ENCODE data around the gene ATCAY.

ATCAY gene, protein sequence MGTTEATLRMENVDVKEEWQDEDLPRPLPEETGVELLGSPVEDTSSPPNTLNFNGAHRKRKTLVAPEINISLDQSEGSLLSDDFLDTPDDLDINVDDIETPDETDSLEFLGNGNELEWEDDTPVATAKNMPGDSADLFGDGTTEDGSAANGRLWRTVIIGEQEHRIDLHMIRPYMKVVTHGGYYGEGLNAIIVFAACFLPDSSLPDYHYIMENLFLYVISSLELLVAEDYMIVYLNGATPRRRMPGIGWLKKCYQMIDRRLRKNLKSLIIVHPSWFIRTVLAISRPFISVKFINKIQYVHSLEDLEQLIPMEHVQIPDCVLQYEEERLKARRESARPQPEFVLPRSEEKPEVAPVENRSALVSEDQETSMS

DNA sequence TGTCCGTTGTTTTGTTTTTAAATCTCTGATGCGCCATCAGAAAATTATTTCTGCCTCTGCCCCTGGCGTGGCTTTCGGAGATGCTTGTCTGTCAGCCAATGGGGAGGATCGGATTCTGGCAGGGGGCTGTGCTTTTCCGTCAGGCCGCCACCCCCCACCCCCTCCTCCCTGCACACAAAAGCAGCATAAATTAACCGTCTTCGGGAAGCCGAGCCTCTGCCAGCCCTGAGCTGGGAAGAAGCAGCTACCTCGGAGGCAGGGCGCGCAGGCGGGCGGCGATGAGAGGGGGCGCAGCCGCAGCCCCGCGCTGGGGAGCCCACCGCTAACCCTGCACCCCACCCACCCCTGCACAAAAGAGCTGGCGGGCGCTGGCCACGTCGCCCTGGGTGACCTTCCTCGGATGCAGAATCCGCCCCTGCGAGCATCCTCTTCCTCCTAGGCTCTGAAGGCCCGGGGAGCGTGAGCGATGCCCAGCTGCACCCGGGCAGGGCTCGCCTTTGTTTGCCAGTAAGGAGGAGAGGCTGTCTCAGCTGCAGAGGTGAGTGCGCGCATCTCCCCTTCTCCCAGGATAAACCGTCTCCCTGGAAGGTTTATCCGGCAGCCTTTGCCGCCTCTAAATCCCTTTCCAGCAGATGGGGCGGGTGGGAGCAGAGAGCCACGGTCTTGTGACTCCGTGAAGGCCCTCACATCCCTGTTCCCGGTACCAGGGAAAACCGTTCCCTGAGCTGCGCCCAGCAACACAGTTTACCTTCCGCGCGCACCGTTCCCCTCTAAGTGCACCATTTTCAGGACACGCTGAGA, at the start of gene ATCAY:
TSS of gene ATCAY (plus strand) at position 215 of the 801 bp plus-strand sequence. CDS start 5,083 bp downstream, outside the sequence.
- DNase-seq: peak; percentile 84

DNA sequence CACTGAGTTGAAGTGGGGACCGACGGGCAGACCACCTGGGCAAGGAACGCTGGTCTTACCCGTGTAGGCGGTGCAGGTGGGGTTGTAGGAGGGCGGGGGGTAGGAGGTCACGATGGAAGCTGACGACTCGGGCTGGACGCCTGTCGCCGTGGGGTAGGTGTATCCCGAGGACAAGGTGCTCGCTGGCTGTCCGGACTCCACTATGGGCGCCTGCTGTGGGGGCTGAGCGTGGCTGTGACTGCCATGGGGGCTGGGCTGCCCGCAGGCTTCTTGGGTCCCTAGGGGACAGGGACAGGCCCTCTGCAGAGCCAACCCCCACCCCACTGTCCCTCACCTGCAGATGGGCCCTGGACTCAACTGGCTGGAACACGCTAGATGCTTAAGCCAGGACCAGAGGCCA, 48.9 kb upstream of the ATCAY start:
- DNase-seq: no peak

DNA sequence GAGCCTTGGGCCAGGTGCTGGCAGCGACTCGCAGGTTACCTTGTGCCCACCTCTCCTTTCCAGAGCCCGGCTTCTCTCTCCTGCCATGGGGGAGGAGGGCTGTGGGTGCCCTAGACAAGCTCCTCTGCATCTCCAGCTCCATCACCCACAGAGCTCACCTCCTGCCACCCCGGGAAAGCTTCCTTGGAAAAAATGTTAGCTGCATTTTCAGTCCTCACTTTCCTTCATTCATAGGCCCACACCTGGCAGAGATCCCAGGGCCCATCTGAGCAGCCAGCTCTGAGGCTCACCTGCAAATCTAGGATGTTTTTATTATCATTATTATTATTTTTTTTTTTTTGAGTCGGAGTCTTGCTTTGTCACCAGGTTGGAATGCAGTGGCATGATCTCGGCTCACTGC, 48.5 kb upstream of the ATCAY start:
- no peak for DNase-seq

DNA sequence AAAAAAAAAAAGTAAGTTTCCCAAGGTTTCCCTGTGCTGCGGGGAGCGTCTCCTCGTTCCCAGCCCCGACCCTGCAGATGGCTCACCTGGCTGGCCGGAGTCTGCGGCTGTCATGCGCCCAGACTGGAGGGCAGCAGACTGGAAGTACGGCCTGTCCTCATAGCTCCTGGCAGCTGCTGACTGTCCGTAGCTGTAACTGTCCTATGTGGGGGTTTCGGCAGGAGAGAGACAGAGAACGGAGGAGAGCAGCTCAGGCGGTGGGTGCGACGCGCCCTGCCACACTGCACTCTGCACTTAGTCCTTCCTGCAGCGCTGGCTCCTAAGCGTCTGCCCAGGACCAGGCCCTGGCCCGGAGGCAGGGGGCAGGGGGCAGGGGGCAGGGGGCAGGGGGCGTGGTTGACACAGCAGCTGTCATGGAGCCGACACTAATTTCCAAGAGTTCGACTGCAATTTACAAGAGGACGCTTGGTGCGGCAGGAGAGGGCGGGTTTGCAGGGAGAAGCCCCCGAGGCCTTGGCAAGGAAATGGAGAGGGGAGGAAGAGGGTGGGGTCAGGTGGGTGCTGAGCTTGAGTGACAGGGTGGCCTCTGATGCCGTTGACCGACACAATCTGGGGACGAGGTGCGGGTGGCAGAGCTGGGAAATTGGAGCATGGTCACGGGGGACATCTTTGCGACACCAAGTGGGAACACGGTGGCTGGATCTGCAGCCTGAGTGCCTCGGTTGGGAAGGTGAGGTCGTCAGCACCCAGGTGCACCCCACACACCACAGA, 46.7 kb upstream of the ATCAY start:
- DNase-seq: no peak

DNA sequence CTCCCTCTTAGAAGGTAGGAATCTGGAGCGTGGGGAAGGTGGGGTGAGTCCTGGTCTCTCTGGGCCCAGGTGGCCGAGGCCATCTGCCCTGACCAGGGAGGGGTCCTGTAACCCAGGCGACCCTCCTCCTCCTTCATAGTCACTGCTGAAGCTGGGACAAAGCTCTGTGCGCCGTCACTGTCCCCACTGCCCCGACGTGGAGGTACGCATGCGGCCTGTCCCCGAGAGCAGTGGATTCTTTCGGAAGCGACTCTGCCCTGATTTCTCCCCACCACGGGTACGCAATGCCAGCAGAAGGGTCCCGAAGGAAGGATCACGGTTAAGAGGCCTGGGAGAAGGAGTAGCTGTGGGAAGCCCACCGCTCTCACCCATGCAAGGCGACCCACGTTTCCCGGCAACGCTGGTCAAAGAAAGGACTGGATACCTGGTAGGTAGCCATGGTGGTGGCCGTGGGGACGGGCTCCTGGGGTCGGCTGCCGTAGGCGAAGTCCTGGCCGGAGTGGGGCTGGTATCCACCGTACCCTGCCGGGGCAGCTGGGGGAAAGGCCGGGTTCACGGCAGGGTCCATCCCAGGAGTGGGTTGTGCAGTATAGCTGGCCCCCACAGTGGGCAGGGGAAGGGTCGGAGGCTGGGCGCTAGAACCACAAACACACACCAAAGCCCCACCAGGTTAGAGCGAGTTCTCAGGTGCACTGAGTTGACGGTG, 46.0 kb upstream of the ATCAY start:
- no peak for DNase-seq

DNA sequence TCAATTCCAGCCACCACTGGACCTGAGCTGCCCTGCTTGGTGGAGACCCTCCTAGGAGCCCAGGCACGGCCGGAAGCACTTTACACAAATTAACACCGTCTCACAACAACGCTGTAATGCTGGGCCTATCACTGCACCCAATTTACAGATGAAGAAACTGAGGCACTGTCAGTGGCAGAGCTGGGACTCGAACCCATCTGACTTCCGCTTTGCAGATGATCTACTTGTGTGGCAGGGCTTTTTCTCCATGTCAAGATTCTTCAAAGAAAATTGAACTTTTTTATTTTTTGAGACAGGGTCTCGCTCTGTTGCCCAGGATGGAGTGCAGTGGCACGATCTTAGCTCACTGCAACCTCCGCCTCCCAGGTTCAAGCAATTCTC, 45.4 kb upstream of the ATCAY start:
- DNase-seq: no peak

DNA sequence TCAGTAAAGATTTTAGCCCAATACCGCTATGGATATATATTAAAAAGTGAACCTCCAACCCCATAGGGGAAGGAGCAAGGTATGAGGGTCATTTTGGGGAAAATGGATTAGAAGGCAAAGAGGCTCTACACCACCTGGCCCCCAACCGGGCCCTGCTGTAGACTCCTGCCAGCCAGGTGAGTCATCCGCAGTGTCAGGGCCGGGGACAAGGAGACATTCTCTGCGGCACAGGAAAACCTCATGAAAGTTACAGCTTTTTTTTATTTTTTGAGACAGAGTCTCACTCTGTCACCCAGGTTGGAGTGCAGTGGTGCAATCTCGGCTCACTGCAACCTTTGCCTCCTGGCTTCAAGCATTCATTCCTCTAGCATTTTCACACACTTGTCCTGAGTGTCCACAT, 43.6 kb upstream of the ATCAY start:
- no peak for DNase-seq

DNA sequence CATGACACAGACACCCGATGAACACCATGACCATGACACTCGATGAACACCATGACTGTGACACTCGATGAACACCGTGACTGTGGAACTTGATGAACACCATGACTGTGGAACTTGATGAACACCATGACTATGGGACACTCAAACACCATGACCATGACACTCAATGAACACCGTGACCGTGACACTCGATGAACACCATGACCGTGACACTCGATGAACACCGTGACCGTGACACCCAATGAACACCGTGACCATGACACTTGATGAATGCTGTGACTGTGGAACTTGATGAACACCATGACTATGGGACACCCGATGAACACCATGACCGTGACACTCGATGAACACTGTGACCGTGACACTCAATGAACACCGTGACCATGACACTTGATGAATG, 43.2 kb upstream of the ATCAY start:
- DNase-seq: no peak

DNA sequence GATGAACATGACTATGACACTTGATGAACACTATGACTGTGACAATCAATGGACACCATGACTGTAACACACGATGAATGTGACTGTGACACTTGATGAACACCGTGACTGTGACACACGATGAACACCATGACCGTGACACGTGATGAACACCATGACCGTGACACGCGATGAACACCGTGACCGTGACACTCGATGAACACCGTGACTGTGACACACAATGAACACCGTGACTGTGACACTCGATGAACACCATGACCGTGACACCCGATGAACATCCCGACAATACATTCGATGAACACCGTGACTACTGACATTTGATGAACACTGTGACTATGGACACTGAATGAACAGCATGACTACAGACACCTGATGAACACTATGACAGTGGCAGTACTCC, 42.6 kb upstream of the ATCAY start:
- no peak for DNase-seq

DNA sequence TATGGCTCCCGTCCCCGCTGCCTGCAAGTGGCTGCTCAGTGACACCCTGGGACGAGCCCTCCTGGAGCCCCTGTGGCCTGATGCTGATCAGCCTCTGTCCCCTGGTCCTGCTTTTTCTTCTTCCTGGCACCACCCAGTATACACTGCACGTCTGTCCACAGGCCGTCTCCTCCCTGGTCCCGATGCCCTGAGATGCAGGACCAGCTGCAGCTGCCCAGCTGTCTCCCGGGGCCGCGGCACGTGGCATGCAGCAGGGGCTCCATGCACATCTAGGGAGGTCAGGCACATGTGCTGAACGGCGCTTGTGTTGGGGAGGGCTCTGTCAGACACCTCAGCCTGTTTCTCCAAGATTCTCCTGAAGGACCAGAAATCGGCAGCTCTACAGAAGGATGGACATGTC, 41.8 kb upstream of the ATCAY start:
- no peak for DNase-seq

DNA sequence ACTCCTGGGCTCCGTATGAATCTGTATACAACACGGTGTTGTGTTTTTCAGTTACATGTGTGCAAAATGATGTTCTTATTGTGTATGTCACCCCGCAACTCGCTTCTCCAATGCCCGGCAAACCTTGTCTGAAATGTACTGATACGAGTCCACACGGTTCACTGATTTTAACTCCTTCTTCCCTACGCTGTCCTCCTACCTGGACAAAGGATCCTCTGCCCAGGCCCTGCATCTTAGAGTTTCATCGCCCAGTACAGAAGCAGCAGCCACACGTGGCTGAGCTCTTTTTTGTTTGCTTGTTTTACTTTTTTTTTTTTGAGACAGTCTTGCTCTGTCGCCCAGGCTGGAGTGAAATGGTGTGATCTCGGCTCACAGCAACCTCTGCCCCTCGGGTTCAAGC, 40.5 kb upstream of the ATCAY start:
- DNase-seq: no peak

DNA sequence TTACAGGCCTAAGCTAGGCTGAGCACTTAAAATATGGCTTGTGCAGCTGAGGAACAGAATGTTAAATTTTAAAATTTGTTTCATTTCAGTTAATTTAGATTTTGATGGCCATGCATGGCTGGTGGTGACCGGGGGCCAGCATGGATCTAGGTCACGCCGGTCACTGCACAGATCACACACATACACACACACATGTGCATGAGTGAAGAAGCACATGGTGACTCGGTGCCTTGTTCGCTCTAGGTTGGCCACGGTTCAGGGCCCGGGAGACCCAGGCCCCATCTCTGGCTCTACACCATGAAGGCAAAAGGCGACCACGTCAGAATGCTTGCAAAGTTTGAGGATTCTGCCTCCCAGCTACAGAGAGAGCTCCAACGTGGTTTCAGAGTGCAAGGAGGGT, 39.7 kb upstream of the ATCAY start:
- no peak for DNase-seq

DNA sequence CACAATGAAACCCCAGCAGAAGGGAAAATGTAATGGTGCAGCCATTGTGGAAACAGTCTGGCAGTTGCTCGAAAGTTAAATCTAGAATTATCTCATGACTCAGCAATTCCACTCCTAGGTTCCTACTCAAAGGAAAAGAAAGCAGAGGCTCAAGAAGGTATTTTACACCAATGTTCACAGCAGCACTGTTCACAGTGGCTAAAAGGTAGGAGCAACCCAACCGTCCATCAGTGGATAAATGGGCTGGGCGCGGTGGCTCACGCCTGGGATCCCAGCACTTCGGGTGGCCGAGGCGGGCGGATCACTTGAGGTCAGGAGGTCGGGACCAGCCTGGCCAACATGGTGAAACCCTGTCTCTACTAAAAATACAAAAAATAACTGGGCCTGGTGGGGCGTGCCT, 37.5 kb upstream of the ATCAY start:
- DNase-seq: no peak

DNA sequence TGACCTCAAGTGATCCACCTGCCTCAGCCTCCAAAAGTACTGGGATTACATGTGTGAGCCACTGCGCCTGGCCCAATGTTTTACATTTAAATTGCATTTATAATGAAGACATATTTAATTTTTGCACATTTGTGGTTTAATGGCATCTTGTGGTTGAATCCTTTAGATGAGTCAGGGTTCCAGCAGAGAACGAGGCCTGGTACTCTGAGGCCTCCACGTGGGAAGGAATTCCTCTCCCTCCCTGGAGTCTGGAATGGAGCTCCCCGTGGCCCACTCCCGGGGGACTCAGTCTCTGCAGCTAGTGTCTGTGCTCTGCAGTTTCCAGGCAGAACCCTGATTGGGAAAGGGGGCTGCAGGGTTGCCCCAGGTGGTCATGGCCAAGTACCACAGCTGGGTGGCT, 35.9 kb upstream of the ATCAY start:
- DNase-seq: no peak

DNA sequence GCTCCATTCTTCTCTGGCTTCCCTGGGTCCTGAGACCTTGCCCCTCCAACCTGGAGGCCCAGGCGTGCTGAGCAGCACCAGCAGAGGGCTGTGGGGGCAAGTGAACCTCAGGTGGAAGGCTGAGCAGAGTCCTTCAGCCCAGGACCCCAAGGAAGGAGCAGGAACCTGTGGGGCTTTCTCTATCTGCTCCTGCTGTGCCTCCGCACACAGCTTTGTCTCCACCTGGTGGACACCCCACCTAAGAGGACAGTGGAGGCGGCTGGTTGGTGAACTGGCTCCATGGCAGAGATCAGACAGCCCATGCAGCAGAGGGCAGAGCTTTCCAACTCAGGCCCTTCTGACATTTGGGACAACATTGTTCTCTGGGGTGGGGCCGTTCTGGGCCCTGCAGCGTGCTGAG, 31.4 kb upstream of the ATCAY start:
- no peak for DNase-seq

DNA sequence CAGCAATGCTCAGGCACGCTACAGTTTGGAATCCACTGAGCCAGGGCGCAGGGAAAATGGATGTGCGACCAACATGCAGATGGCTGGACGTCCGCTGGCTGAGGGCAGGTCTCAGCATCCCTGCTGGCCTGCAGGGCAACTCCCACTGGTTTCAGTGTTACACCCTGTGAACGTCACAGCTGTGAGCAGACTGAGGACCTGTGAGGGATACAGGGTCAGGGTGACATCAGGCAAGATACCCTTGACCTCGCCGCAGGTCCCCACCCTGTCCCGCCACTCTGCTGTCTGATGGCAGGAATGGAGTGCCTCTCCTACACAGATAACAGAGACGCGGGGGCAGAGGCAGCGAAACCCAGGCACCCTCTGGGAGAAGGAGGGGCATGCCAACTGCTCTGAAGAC, 30.7 kb upstream of the ATCAY start:
- no peak for DNase-seq

DNA sequence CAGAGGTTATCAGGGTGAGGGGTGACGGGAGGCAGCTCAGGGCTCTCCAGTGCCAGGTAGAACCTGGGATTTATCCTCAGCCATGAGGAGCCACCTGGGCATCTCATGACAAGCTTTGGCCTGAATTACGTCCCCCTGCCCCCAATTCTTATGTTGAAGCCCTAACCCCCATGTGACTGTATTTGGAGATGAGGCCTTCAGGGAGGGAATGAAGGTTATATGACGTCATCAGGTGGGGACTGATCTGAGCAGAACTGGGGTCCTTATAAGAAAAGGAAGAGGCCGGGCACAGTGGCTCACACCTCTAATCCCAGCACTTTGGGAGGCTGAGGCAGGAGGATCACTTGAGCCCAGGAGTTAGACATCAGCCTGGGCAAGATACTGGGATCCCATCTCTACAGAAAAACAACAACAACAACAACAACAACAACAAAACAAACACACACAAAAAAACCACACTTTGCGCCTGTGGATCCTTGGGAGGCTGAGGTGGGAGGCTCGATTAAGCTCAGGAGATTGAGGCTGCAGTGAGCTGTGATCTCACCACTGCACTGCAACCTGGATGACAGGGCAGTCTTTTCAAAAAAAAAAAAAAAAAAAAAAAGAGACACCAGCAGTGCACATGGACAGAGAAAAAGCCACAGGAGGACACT, 30.0 kb upstream of the ATCAY start:
- DNase-seq: no peak

DNA sequence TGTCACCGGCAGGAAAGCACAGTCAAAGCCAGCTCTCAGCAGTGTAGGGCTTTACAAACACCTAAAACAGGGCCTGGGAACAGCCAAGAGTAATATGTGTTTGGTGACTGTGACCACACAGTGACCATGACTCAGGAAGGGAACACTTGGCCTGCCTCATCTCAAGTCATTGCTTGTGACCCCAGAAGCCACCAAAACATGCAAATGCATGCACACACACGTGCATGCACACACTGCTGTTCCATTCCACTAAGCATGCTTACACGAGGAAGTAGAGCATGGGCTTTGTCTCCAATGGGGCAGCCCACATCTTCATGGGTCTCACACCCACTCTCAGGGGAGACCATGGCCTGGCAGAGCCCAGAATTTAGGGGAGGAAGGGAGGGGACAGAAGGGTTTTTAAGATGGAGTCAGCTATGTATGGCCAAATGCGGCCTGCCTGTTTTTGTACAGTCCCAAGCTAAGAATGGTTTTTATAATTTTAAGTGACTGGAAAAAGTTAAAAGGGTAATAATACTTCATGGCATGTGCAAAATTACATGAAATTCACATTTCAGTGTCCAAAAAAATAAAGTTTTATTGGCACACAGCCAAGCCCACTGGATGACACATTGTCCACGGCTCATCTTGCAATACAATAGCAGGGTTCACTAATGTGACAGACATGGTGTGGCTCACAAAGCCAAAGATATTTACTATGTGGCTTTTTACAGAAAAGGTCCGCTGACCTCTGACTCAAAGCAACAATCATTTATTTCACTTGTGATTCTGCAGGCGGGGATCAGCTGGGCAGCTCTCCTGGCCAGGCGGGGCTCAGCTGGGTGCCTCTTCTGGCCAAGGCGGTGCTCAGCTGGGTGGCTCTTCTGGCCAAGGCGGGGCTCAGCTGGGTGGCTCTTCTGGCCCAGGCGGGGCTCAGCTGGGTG, 29.0 kb upstream of the ATCAY start:
- DNase-seq: no peak

DNA sequence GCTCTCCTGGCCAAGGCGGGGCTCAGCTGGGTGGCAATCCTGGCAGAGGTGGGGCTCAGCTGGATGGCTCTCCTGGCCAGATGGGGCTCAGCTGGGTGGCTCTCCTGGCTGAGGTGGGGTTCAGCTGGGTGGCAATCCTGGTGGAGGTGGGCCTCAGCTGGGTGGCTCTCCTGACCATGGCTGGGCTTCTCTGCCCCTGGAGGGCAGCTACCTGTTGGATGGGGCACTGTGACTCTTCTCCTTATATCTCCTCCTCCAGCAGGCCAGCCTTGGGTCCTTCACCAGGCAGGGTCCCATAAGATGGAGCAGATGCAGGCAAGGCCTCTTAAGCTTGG, 28.3 kb upstream of the ATCAY start:
- DNase-seq: no peak

DNA sequence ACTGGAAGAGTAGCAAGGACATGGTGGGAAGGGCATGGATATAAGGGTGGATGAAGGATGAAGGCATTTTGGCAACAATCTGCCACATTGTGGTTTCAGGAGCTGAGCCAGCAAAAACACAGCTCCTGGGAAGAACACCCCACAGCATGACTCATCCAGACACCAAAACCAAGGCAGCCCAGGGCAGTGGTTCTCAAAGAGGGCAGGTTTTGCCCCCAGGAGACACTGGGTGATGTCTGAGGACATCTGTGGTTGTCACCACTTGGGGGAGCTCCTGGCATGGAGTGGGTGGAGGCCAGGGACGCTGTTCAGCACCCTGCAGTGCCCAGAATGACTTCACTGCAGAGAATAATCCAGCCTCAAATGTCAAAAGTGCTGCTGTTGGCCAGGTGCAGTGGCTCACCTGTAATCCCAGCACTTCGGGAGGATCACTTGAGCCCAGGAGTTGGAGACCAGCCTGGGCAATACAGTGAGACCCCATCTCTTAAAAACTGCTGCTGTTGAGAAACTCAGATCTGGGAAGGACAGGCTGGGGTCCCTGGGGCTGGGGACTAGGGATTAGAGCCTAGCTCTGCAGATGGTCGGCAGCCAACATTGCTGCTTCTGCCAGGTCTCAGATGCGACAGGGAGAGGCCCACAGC, 27.8 kb upstream of the ATCAY start:
- no peak for DNase-seq

DNA sequence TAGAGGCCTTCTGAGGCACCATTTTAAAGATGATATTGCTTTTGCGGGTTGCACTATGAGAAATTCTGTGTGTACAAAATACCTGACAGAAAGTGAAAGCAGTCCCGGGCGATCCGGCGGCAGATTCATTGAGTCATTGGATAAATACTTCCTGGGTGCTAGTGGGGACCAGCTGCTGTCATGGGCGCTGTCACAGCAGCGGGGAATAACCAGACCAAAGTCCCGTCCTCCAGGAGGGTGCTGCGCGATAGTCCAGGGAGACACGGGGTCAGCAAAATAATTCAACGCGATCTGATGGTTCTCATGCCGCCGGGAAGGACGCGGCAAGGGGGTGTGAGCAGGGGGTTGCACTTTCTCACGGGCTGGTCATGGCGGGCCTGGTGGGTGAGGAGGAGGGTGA, 25.2 kb upstream of the ATCAY start:
- no peak for DNase-seq
